Adrenal gland (tissue), 12 donors: ENCODE results near the gene FAM174C. TPM values are rescaled to one million over a fixed set of nuclear protein-coding genes. Genes with fewer than 3 reads are reported as not detected.

Experiments
- DNase-seq, 7 donors: peaks; one replicate each; pipeline ENCODE4 v3.0.0-alpha.2; 2019 to 2020
- H3K27ac ChIP-seq, 5 donors: fragments of 200-600 bp; sonication (generic) in 4 of 5; 1 replicate in 3 of 5; 2 replicates in 2 of 5; pipeline versions ENCODE4 v1.5.1 to v1.8.0; 2016 to 2020; ENCODE audit warnings: mild to moderate bottlenecking in 1 of 5
- H3K27me3 ChIP-seq: fragments of 200-600 bp; 2 replicates; pipeline ENCODE4 v1.8.0; 2021
- H3K36me3 ChIP-seq, 2 donors: fragments of 200-600 bp; replicated peaks in 1 of 2; 1 replicate in 1 of 2; 2 replicates in 1 of 2; pipeline versions ENCODE4 v1.5.1 to v1.8.0; 2018 to 2022
- H3K4me1 ChIP-seq, 2 donors: fragments of 200-600 bp; replicated peaks in 1 of 2; 1 replicate in 1 of 2; 2 replicates in 1 of 2; pipeline versions ENCODE4 v1.5.1 to v1.8.0; 2018 to 2021
- H3K4me3 ChIP-seq, 4 donors: fragments of 200-600 bp; sonication (generic) in 3 of 4; one replicate each; pipeline ENCODE4 v1.5.1; 2016 to 2018
- H3K9me3 ChIP-seq, 3 donors: fragments of 200-600 bp; sonication (generic) in 1 of 3; replicated peaks in 1 of 3; 1 replicate in 2 of 3; 2 replicates in 1 of 3; pipeline versions ENCODE4 v1.5.1 to v1.8.0; 2016 to 2021
- CTCF ChIP-seq, 6 experiments: fragments of 450-650 bp in 4 of 6; fragments of 200-600 bp in 2 of 6; sonication (generic) in 1 of 6; IDR thresholded peaks; 1 replicate in 5 of 6; 2 replicates in 1 of 6; pipeline versions ENCODE4 v1.5.1 to v1.8.0; 2016 to 2021; ENCODE audit warnings: antibody characterized with exemption in 6 of 6, mild to moderate bottlenecking in 2 of 6, moderate library complexity in 1 of 6
- POLR2A ChIP-seq, 2 donors: fragments of 450-650 bp; IDR thresholded peaks; one replicate each; pipeline ENCODE4 v1.6.1; 2017; ENCODE audit warnings: antibody characterized with exemption in 2 of 2, mild to moderate bottlenecking in 2 of 2, moderate library complexity in 1 of 2
- WGBS, 4 donors: extraction: QIAGEN DNeasy Blood & Tissue Kit in 2 of 4; methylation state at CpG; one replicate each; pipeline versions ENCODE4 v1.1.5 to v1.1.7; 2013 to 2017; 5-methylcytosine and 5-hydroxymethylcytosine counted together
- intact Hi-C, 2 donors: fragments of 100-400 bp; cut with DNase I; formaldehyde crosslinking; loops; one replicate each; pipeline versions ENCODE4 v1.14.1 to v1.15.0; 2022 to 2023
- polyA plus RNA-seq, 3 donors: library from polyadenylated mRNA; stranded (reverse); fragments of 200-250 nt in 2 of 3; fragments of 350-450 nt in 1 of 3; fragmentation: Illumina TruSeq in 1 of 3; extraction: RNeasy Lipid Tissue Mini Kit (QIAGEN cat#74804) in 1 of 3; gene quantifications; one replicate each; pipeline ENCODE4 v1.2.3, GENCODE V29; 2013 to 2014
- total RNA-seq, 9 donors: library from RNA; depleted of rRNA in 4 of 9; stranded (reverse); fragments of >200 nt in 4 of 9; fragments of 120-200 nt in 1 of 9; fragmentation: NEBNext Ultra II Directional in 1 of 9; extraction: Animal tissue kit (Norgen Biotek cat#: 25700) in 1 of 9; gene quantifications; one replicate each; pipeline versions ENCODE4 v1.1.0 to v1.2.4, GENCODE V29; 2013 to 2023
- donor health status: healthy with polysubstance abuse.
- donor health status: Bipolar disorder and iron deficiency.
- donor health status: DM: yes; HTN: yes; CAD: no.
- donor health status: DM: no; HTN: no; CAD: no.
- donor health status: DM: no; HTN: no; CAD: no.
- donor health status: DM: yes; HTN: yes; CAD: no.

Gene FAM174C
- total and polyA plus RNA-seq, 12 donors, result 3.8 to 279 (median 86.5) TPM

GRCh38 chr19:1235625-1236538 lies 39.4 kb upstream of the FAM174C start:
- TF ChIP-seq POLR2A (IDR thresholded peaks at IDR 0.05) (no peak), CTCF (IDR thresholded peaks at IDR 0.05) (no peak)
- Histone ChIP-seq H3K27me3 (no peaks in the 10 kb centered on the region), H3K4me1 (peaks cover 30 to 39% of the 10 kb centered on the region in 2 donors), H3K4me3 (no peak overlapping the region), H3K27ac (peak overlapping the region in 1 of 5 donors; percentile 66), H3K9me3 (no peaks in the 10 kb centered on the region), H3K36me3 (no peaks in the 10 kb centered on the region)
- DNase-seq, result no peak
- 80 to 97% (median 85%) methylated on average over 6 to 39 of the region's 39 CpGs for WGBS, 4 donors
- intact Hi-C loops, result no loop called here

- peak overlapping the region in 1 of 4 donors; percentile 69 for H3K4me3 ChIP-seq
- no peak for TF ChIP-seq POLR2A (IDR thresholded peaks at IDR 0.05)
- TF ChIP-seq CTCF (IDR thresholded peaks at IDR 0.05), result no peak
- peak overlapping the region in 1 of 5 donors; percentile 74 for H3K27ac ChIP-seq
- H3K27me3 ChIP-seq, result no peaks in the 10 kb centered on the region
- no peaks in the 10 kb centered on the region for H3K36me3 ChIP-seq
- DNase-seq, result no peak
- H3K9me3 ChIP-seq, result no peaks in the 10 kb centered on the region
- intact Hi-C loops, result no loop called here
- peaks cover 35 to 45% of the 10 kb centered on the region in 2 donors for H3K4me1 ChIP-seq
- WGBS, 4 donors, result 17 to 25% methylated on average over 35 to 42 of the region's 42 CpGs; no CpG with 5 or more reads in 2 of the 4 donors
Observed at GRCh38 chr19:1236576-1236975, 38.8 kb upstream of the FAM174C start.

- no peaks in the 10 kb centered on the region for H3K27me3 ChIP-seq
- H3K4me3 ChIP-seq, result peak overlapping the region in 3 of 4 donors; percentile 25 to 69 (median 26)
- peak overlapping the region in 2 of 5 donors; percentile 61 to 74 for H3K27ac ChIP-seq
- TF ChIP-seq POLR2A (IDR thresholded peaks at IDR 0.05) (no peak), CTCF (IDR thresholded peaks at IDR 0.05) (no peak)
- intact Hi-C loops, result no loop called here
- 0 to 1% (median 0%) methylated on average over 8 to 60 of the region's 60 CpGs for WGBS, 4 donors
- no peaks in the 10 kb centered on the region for H3K9me3 ChIP-seq
- H3K4me1 ChIP-seq, result peaks cover 36 to 43% of the 10 kb centered on the region in 2 donors
- H3K36me3 ChIP-seq, result no peaks in the 10 kb centered on the region
- DNase-seq, result peak in 3 of 7 donors; percentile 51 to 68 (median 55)
Observed at GRCh38 chr19:1237027-1237659, 38.2 kb upstream of the FAM174C start.

GRCh38 chr19:1237754-1238368 lies 37.5 kb upstream of the FAM174C start, which contains the start of gene CBARP:
CBARP (minus strand) TSS chr19:1238005; CDS start chr19:1236100, 1,905 bp downstream.
- Histone ChIP-seq H3K4me1 (peaks cover 36 to 43% of the 10 kb centered on the region in 2 donors), H3K27me3 (no peaks in the 10 kb centered on the region), H3K27ac (peak within 1 kb of the TSS in 4 of 5 donors; percentile 36 to 99 (median 50)), H3K36me3 (no peaks in the 10 kb centered on the region), H3K9me3 (no peaks in the 10 kb centered on the region), H3K4me3 (peak within 1 kb of the TSS in 3 of 4 donors; percentile 25 to 69 (median 26))
- intact Hi-C loops, result no loop called here
- TF ChIP-seq POLR2A (IDR thresholded peaks at IDR 0.05) (peak in 1 of 2 donors; percentile 45), CTCF (IDR thresholded peaks at IDR 0.05) (no peak)
- WGBS, 4 donors, result 1% methylated on average over 25 to 85 of the region's 87 CpGs; no CpG with 5 or more reads in 2 of the 4 donors
- peak in 3 of 7 donors; percentile 45 to 67 (median 50) for DNase-seq
